ENCODE data around the gene OVCH2.

- no peak for TF ChIP-seq POLR2AphosphoS5 (IDR thresholded peaks at IDR 0.05)
- TF ChIP-seq, protein P1, sequence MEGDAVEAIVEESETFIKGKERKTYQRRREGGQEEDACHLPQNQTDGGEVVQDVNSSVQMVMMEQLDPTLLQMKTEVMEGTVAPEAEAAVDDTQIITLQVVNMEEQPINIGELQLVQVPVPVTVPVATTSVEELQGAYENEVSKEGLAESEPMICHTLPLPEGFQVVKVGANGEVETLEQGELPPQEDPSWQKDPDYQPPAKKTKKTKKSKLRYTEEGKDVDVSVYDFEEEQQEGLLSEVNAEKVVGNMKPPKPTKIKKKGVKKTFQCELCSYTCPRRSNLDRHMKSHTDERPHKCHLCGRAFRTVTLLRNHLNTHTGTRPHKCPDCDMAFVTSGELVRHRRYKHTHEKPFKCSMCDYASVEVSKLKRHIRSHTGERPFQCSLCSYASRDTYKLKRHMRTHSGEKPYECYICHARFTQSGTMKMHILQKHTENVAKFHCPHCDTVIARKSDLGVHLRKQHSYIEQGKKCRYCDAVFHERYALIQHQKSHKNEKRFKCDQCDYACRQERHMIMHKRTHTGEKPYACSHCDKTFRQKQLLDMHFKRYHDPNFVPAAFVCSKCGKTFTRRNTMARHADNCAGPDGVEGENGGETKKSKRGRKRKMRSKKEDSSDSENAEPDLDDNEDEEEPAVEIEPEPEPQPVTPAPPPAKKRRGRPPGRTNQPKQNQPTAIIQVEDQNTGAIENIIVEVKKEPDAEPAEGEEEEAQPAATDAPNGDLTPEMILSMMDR (IDR thresholded peaks at IDR 0.05), result no peak
- TF ChIP-seq EP300 (IDR thresholded peaks at IDR 0.05), result no peak
Observed at GRCh38 chr11:7703740-7704139, 2.5 kb downstream of the OVCH2 start.

All from gastroesophageal sphincter (tissue), 3 donors.